GM19099 (cell line): ENCODE data around the gene ARHGEF3.

Experiments
- POLR2A ChIP-seq: IDR thresholded peaks from 3 replicates; pipeline ENCODE4 v1.6.1; 2011; ENCODE audit warnings: low read depth; ENCODE audit not compliant: insufficient read length; ENCODE audit errors: extremely low read depth

Gene ARHGEF3, protein sequence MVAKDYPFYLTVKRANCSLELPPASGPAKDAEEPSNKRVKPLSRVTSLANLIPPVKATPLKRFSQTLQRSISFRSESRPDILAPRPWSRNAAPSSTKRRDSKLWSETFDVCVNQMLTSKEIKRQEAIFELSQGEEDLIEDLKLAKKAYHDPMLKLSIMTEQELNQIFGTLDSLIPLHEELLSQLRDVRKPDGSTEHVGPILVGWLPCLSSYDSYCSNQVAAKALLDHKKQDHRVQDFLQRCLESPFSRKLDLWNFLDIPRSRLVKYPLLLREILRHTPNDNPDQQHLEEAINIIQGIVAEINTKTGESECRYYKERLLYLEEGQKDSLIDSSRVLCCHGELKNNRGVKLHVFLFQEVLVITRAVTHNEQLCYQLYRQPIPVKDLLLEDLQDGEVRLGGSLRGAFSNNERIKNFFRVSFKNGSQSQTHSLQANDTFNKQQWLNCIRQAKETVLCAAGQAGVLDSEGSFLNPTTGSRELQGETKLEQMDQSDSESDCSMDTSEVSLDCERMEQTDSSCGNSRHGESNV

DNA sequence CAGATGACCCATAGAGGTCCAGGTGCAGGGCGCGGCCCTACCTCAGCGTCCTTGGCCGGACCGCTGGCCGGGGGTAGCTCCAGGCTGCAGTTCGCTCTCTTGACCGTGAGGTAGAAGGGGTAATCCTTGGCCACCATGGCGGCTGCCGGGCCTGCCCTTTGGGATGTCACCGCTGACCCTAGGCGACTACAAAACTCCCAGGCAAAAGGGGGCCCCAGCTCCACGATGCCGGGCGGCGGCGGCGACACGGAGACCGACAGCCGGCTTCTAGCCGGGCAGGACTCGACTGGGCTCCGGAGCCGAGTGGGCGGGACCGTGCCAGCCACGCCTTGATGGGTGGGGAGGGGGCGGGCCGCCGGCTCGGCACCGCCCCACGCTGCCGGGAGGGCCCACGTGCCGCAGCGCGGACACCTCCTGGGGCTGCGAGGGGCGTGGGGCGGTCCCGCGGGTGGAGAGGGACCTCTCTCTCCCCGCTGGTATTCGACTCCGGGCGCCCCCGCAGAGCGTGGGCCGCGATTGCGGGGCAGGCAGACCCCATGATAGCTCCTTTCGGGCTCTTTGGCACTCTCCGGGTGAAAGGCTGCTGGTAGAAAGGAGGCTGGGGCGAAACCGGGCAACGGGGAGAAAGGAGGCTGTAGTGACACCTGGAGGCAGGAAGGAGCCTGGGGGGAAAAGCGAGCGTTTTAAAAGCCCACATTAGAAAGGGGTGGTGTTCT is at the start of gene ARHGEF3:
Gene ARHGEF3, minus strand, starts transcription at position 288 of the 716 bp plus-strand sequence. Its CDS starts 151 bp downstream, at position 137.
- peak; percentile 73 for TF ChIP-seq POLR2A

DNA sequence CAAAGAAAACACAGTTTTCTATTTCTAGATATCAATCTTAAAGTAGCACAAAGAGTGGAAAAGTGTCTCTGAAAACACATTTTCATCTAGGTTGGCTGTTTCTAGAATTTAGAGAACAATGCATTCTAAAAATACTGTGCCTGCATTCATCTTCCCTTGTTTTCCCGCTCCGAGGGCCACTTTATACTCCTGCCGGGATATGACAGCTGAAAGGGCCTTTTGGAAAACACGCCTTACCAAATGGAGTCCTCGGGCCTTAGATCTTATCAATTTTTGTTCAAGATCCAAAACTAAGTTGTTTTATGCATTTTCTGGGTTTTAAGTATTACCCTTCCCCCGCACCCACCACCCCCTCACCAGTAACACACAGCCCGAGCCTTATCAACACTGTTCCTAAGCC is 47.9 kb upstream of the ARHGEF3 start:
- no peak for TF ChIP-seq POLR2A

DNA sequence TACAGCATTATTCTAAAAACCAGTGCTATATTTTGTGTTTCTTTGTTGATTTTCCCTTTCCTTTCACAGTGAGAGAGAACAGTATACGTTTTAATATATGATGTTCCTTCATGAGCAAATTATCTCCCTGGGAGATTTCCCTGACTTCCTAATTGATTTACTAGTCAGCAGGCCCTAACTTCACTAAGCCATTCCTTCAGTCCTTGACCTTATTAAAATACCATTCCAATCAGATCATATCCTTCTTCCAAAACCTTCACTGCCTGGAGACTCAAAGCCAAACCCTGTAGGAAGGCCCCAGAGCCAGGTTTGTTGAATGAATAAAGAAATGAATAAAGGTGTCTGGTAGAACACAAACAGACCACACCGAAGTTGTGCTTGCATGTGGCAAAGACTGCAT is 43.8 kb upstream of the ARHGEF3 start:
- no peak for TF ChIP-seq POLR2A

DNA sequence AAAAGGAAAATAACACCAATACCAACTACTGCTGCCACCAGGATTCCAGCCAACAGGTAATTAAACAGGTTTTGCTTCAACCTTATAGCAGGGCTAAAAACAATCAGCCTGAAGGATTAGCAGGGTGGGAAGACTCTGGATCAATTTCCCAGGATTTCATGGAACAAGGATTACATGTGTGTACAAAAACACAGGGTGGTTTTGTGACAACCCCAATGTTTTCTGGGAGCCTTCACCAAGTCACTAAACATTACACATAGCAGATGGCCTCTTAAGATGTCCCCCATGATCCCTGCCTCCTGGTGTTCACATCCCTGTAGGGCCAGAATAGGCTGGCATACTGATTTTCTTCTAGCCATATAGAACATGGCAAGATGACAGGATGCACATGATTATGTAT is 42.8 kb upstream of the ARHGEF3 start:
- no peak for TF ChIP-seq POLR2A

DNA sequence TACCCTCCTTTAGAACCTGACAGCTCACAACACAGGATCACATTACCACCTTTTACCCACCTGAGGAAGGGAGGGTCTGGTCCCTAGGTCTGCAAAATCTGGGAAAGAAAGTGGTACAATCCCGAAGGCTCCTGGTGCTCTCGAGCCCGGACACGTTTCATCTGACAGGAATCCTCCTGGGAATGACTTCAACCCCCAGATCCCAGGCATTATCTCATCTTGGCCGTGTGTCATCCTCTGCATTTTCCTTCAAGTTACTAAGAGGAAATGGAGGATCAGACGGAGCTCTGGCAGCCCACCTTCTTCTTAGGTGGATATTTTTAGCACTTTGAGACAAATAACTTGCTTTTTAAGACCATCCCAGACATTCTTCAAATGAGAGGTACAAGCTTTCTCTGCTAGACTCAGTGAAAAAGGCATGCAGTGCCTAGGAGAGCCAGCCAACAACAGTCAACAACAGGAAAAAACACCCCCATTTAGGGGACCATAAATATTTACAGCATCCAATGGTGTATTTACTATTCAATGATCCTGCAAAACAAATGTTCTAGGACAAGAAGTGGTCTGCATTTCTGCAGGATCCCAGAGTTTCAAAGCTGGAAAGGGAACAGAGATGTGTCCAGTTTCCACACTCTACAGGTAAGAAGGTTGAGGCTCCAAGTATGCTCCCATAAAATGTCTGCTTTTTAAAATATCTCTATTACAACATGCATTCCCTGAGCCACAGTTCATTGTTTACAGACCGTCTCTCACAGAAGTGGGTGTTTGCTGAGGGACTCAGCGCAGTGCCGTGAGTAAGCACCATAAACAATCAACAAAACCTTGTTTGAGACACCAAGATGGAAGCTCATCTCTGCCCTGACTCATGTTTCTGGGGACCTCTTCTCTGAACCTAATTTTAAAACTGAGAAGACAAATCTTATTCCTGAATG is 38.3 kb upstream of the ARHGEF3 start:
- no peak for TF ChIP-seq POLR2A

DNA sequence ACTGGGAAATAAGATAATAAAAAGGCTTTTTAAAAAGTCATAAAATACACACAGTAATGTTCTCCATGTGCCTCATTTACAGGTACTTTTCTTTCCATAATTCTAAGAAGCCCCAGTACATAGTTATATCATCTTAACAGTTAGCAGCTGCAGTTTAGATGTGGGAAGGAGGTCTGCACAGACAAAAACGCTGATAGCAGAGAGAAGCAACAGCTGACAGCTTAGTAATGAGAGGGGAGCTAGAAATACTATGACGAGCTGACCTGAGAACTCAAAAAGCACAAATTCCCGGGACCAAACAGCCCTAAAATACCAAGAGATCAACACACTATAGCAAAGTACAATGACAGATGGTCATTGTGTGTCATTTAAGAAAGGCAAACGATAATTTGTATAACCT is 36.7 kb upstream of the ARHGEF3 start:
- TF ChIP-seq POLR2A, result no peak

DNA sequence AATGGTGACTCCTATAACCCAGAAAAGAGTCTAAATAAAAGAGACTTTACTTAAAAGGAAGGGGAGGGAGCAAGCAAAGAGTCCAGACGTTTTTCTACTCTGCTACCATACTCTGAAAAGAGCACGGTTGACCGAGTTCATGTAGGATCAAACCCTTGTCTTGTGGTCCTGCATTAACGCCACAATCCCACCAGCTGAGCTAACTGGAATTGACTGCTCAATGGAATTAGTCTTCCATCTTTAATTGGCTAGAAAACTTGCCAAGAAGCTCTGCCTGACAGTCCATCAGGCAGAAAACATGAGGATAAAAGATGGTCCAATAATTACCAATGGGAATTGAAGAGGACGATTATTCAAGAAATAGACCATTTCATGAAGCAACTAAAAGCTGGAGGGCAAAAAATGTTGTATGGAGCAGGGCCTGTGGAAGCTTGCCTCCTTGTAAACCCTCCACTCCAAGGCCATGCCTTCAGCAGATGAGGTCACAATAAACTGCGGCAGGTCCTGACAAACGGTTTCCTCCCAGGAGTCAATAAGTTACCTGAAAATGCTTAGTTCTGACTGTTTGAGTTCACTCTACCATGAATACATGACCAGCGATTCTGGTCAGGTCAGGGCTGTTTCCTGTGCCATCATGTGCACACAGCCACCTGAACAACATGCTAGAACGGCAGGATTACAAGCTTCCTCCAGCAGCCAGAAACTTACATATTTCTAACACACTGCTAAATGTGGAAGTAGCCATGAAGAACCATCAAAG is 35.6 kb upstream of the ARHGEF3 start:
- TF ChIP-seq POLR2A, result no peak

DNA sequence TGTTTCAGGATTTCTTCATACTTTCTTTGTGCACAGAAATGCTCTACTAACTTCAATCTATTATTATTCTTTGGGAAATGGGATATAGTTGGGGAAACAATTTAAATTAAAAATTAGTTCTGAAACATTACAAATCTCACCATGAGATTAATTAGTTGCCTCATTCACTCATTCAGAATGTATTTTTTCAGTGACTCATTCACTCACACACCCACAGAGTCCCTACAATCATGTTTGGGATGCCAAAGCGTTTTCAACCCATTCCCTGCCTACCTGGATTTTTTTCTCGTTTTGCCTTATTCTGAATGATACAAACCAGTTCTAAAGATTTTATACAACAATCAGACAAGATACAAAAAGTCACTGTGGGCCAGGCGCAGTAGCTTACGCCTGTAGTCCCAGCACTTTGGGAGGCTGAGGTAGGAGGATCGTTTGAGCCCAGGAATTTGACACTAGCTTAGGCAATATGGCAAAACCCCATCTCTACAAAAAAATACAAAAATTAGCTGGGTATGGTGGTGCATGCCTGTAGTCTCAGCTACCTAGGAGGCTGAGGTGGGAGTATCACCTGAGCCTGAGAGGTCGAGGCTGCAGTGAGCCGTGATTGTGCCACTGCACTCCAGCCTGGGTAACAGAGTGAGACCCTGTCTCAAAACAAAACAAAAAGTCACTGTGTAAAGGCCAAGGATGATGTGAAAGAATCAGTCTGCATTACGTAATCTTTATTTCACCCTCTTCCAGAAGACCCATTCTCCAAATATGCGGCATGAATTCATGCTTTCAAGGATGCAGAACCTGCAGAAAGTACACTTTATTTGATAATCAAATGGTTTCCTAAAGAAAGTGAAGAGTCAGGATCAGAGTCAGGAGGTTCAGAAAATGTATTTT is 34.8 kb upstream of the ARHGEF3 start:
- TF ChIP-seq POLR2A, result no peak

DNA sequence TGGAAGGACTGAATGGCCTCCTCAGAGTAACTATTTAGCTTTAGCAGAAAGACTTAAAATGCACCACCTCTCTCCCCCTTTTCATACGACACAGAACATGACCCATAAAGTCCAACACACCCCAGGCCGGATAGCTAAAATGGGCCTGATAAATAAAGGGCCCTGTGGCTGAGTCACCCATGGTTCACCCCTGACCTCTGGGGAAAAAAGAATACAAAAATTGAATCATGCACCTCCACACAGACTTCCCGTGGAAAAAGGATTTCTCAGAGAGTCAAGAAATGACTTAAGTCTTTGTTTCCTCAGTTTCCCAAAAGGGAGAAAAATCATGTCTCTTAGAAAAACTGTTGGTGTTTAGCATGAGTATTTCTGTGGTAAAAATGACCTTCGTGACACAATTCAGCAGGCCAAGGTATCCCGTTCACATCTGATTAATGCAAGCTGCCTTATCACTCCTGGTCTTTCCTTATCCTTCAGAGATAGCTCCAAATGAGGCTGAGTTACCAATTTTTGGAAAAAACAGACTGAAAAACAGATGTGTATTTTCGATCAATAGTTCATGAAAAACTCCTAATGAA is 34.0 kb upstream of the ARHGEF3 start:
- no peak for TF ChIP-seq POLR2A

DNA sequence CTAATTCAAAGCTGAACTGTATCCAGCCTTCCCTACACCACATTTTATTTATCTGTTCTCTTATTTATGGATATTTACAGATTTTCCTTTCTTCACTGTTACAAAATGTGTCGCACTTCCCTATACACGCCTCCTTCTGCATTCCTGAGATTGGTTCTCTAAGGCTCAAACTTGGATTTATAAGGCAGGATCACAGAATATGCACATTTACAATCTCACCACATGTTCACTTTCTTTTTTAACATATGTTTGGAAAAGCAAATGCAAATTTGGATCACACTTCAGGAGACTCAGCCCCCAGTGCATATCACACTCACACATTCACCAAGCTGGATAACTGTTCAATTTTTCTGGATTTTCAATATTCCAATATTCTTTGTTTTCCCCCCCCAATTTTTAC is 31.8 kb upstream of the ARHGEF3 start:
- TF ChIP-seq POLR2A, result no peak

DNA sequence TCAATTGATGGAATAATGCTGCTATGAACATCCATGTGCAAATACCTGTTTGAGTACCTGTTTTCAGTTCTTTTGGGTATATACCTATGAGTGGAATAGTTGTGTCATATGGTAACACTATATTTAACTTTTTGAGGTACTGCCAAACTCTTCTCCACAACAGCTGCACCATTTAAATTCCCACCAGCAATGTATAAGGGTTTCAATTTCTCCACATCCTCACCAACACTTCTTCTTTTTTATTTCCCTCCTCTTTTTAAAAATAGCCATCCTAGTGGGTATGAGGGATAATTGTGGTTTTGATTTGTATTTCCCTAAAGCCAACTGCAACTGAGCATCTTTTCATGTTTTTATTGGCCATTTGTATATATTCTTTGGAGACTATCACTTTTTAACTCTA is 31.3 kb upstream of the ARHGEF3 start:
- no peak for TF ChIP-seq POLR2A

DNA sequence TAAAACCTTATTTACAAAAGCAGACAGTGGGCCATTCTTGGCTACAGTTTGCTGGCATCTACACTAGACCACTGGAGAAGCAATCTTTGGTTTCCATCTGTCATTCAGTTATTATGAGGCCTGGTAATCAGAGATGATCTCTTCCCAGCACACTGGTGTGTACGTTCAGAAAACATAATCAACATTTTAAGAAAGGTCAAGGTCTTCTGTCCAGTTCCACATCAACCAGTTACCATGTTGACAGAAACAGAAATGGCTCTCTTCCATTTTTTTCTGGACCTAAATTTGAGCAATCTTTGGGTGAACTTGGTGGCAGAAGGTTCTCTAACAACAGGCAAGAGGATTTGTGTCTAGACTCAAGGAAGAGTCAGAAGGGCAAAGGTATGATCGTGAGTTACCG is 29.8 kb upstream of the ARHGEF3 start:
- TF ChIP-seq POLR2A, result no peak

DNA sequence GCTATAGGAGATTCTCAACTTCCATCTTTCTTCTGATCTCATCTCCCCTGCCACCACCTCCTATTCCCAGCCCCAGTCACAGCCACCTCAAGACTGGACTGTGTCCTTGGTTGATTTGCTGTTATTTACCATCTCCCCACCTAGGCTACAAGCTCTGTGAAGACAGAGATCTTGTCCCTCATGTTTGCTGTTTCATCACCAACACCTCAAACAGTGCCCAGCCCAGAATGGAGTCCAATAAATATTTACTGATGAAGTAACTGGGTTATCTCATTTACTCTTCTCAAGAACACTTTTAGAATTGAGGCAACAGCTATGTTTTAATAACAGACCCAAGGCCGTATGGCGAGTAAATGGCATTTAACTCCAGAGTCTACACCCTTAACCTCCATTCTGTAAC is 29.1 kb upstream of the ARHGEF3 start:
- TF ChIP-seq POLR2A, result no peak
